ENCODE measurements around the gene BAMBI. TPM values are rescaled to one million over a fixed set of nuclear protein-coding genes. Genes with fewer than 3 reads are reported as not detected.

The BAMBI gene
- polyA plus RNA-seq: 50.4 TPM
- long read RNA-seq, donor 1, transcript BAMBI-201 (3 exons, 1,877 nt): major isoform, 12 of 25 reads
- long read RNA-seq, donor 1, partial matches to known transcripts: 10 of 25 reads
- long read RNA-seq, donor 1, other reads (novel, unspliced or antisense): 0 of 25 reads
- long read RNA-seq, donor 2, transcript BAMBI-201 (3 exons, 1,877 nt): major isoform, 27 of 30 reads
- long read RNA-seq, donor 2, partial matches to known transcripts: 0 of 30 reads
- long read RNA-seq, donor 2, other reads (novel, unspliced or antisense): 0 of 30 reads
- long read RNA-seq, donor 3: 0 reads
- long read RNA-seq, donor 4, partial matches to known transcripts: 0 of 4 reads
- long read RNA-seq, donor 4, other reads (novel, unspliced or antisense): 0 of 4 reads
- long read RNA-seq, donor 5, transcript BAMBI-201 (3 exons, 1,877 nt): major isoform, 16 of 20 reads
- long read RNA-seq, donor 5, partial matches to known transcripts: 0 of 20 reads
- long read RNA-seq, donor 5, other reads (novel, unspliced or antisense): 0 of 20 reads
- long read RNA-seq, donor 6, transcript BAMBI-201 (3 exons, 1,877 nt): major isoform, 42 of 46 reads
- long read RNA-seq, donor 6, partial matches to known transcripts: 0 of 46 reads
- long read RNA-seq, donor 6, other reads (novel, unspliced or antisense): 0 of 46 reads
- long read RNA-seq, donor 7, transcript BAMBI-201 (3 exons, 1,877 nt): major isoform, 5 of 6 reads
- long read RNA-seq, donor 7, partial matches to known transcripts: 0 of 6 reads
- long read RNA-seq, donor 7, other reads (novel, unspliced or antisense): 0 of 6 reads
- long read RNA-seq, donor 8, transcript BAMBI-202 (2 exons, 1,884 nt): minor isoform, 6 of 62 reads
- long read RNA-seq, donor 8, transcript BAMBI-201 (3 exons, 1,877 nt): major isoform, 47 of 62 reads
- long read RNA-seq, donor 8, partial matches to known transcripts: 9 of 62 reads
- long read RNA-seq, donor 8, other reads (novel, unspliced or antisense): 0 of 62 reads
- long read RNA-seq, donor 9, transcript BAMBI-201 (3 exons, 1,877 nt): major isoform, 28 of 46 reads
- long read RNA-seq, donor 9, partial matches to known transcripts: 15 of 46 reads
- long read RNA-seq, donor 9, other reads (novel, unspliced or antisense): 0 of 46 reads
- long read RNA-seq, donor 10, transcript BAMBI-201 (3 exons, 1,877 nt): major isoform, 29 of 30 reads
- long read RNA-seq, donor 10, partial matches to known transcripts: 0 of 30 reads
- long read RNA-seq, donor 10, other reads (novel, unspliced or antisense): 0 of 30 reads
- long read RNA-seq, donor 11, transcript BAMBI-201 (3 exons, 1,877 nt): major isoform, 22 of 45 reads
- long read RNA-seq, donor 11, partial matches to known transcripts: 20 of 45 reads
- long read RNA-seq, donor 11, other reads (novel, unspliced or antisense): 0 of 45 reads

- Histone ChIP-seq H3K4me1 (ENCODE audit: control insufficient read depth, insufficient read depth, low read length) (peaks cover 16% of the 10 kb centered on the region), H3K27ac (ENCODE audit: low read length) (peak within 1 kb of the TSS; percentile 77), H3K27me3 (ENCODE audit: control insufficient read depth, insufficient read depth, low read length) (peaks cover 22% of the 10 kb centered on the region), H3K4me3 (ENCODE audit: low read length) (peak within 1 kb of the TSS; percentile 84), H3K36me3 (ENCODE audit: control insufficient read depth, insufficient read depth, low read length) (peaks cover 12% of the 10 kb centered on the region), H3K9me3 (ENCODE audit: control insufficient read depth, low read depth, low read length) (peaks cover 8% of the 10 kb centered on the region)
- no CpG with 5 or more reads among the region's 120 CpGs for WGBS (ENCODE audit: insufficient coverage, low lambda C conversion rate)
- DNase-seq: peak; percentile 96
Measured at GRCh38 chr10:28676968-28677887, at the start of gene BAMBI. Gene BAMBI, plus strand, starts transcription at chr10:28677521. Its CDS starts 377 bp downstream, at chr10:28677898.

- peak; percentile 53 to 62 for DNase-seq
- Histone ChIP-seq H3K27ac (ENCODE audit: low read length) (no peak overlapping the region), H3K4me3 (ENCODE audit: low read length) (no peak overlapping the region), H3K9me3 (ENCODE audit: control insufficient read depth, low read depth, low read length) (no peaks in the 10 kb centered on the region), H3K27me3 (ENCODE audit: control insufficient read depth, insufficient read depth, low read length) (no peaks in the 10 kb centered on the region), H3K4me1 (ENCODE audit: control insufficient read depth, insufficient read depth, low read length) (no peaks in the 10 kb centered on the region), H3K36me3 (ENCODE audit: control insufficient read depth, insufficient read depth, low read length) (no peaks in the 10 kb centered on the region)
- WGBS (ENCODE audit: insufficient coverage, low lambda C conversion rate): no CpG with 5 or more reads among the region's 15 CpGs
Measured at GRCh38 chr10:28628184-28628893, 49.0 kb upstream of the BAMBI start.

- Histone ChIP-seq H3K27me3 (ENCODE audit: control insufficient read depth, insufficient read depth, low read length) (no peaks in the 10 kb centered on the region), H3K9me3 (ENCODE audit: control insufficient read depth, low read depth, low read length) (no peaks in the 10 kb centered on the region), H3K4me1 (ENCODE audit: control insufficient read depth, insufficient read depth, low read length) (no peaks in the 10 kb centered on the region), H3K36me3 (ENCODE audit: control insufficient read depth, insufficient read depth, low read length) (no peaks in the 10 kb centered on the region), H3K27ac (ENCODE audit: low read length) (no peak overlapping the region), H3K4me3 (ENCODE audit: low read length) (no peak overlapping the region)
- 80% methylated on average over 2 of the region's 5 CpGs for WGBS (ENCODE audit: insufficient coverage, low lambda C conversion rate)
- no peak for DNase-seq
Measured at GRCh38 chr10:28631896-28632583, 45.3 kb upstream of the BAMBI start.

- no peaks in the 10 kb centered on the region for H3K36me3 ChIP-seq (ENCODE audit: control insufficient read depth, insufficient read depth, low read length)
- H3K27me3 ChIP-seq (ENCODE audit: control insufficient read depth, insufficient read depth, low read length): no peaks in the 10 kb centered on the region
- H3K4me3 ChIP-seq (ENCODE audit: low read length): no peak overlapping the region
- no peak overlapping the region for H3K27ac ChIP-seq (ENCODE audit: low read length)
- no peaks in the 10 kb centered on the region for H3K4me1 ChIP-seq (ENCODE audit: control insufficient read depth, insufficient read depth, low read length)
- H3K9me3 ChIP-seq (ENCODE audit: control insufficient read depth, low read depth, low read length): no peaks in the 10 kb centered on the region
- no peak for DNase-seq
- WGBS (ENCODE audit: insufficient coverage, low lambda C conversion rate): 100% methylated on average over 1 of the region's 1 CpG
Measured at GRCh38 chr10:28632584-28632945, 44.8 kb upstream of the BAMBI start.

GRCh38 chr10:28633750-28634149, 43.6 kb upstream of the BAMBI start:
- H3K36me3 ChIP-seq (ENCODE audit: control insufficient read depth, insufficient read depth, low read length): no peaks in the 10 kb centered on the region
- no peak for DNase-seq
- no CpG with 5 or more reads among the region's 6 CpGs for WGBS (ENCODE audit: insufficient coverage, low lambda C conversion rate)
- H3K9me3 ChIP-seq (ENCODE audit: control insufficient read depth, low read depth, low read length): no peaks in the 10 kb centered on the region
- no peak overlapping the region for H3K27ac ChIP-seq (ENCODE audit: low read length)
- H3K4me1 ChIP-seq (ENCODE audit: control insufficient read depth, insufficient read depth, low read length): no peaks in the 10 kb centered on the region
- H3K4me3 ChIP-seq (ENCODE audit: low read length): no peak overlapping the region
- no peaks in the 10 kb centered on the region for H3K27me3 ChIP-seq (ENCODE audit: control insufficient read depth, insufficient read depth, low read length)

GRCh38 chr10:28637346-28637745, 40.0 kb upstream of the BAMBI start:
- no peaks in the 10 kb centered on the region for H3K27me3 ChIP-seq (ENCODE audit: control insufficient read depth, insufficient read depth, low read length)
- no CpG with 5 or more reads among the region's 5 CpGs for WGBS (ENCODE audit: insufficient coverage, low lambda C conversion rate)
- no peaks in the 10 kb centered on the region for H3K4me1 ChIP-seq (ENCODE audit: control insufficient read depth, insufficient read depth, low read length)
- no peaks in the 10 kb centered on the region for H3K36me3 ChIP-seq (ENCODE audit: control insufficient read depth, insufficient read depth, low read length)
- no peak overlapping the region for H3K4me3 ChIP-seq (ENCODE audit: low read length)
- no peaks in the 10 kb centered on the region for H3K9me3 ChIP-seq (ENCODE audit: control insufficient read depth, low read depth, low read length)
- H3K27ac ChIP-seq (ENCODE audit: low read length): no peak overlapping the region
- no peak for DNase-seq

GRCh38 chr10:28638392-28638791, 38.9 kb upstream of the BAMBI start:
- Histone ChIP-seq H3K36me3 (ENCODE audit: control insufficient read depth, insufficient read depth, low read length) (no peaks in the 10 kb centered on the region), H3K9me3 (ENCODE audit: control insufficient read depth, low read depth, low read length) (no peaks in the 10 kb centered on the region), H3K4me3 (ENCODE audit: low read length) (no peak overlapping the region), H3K27me3 (ENCODE audit: control insufficient read depth, insufficient read depth, low read length) (no peaks in the 10 kb centered on the region), H3K4me1 (ENCODE audit: control insufficient read depth, insufficient read depth, low read length) (no peaks in the 10 kb centered on the region), H3K27ac (ENCODE audit: low read length) (no peak overlapping the region)
- no peak for DNase-seq

- DNase-seq: no peak
- no peaks in the 10 kb centered on the region for H3K4me1 ChIP-seq (ENCODE audit: control insufficient read depth, insufficient read depth, low read length)
- no peak overlapping the region for H3K4me3 ChIP-seq (ENCODE audit: low read length)
- H3K9me3 ChIP-seq (ENCODE audit: control insufficient read depth, low read depth, low read length): no peaks in the 10 kb centered on the region
- no peaks in the 10 kb centered on the region for H3K27me3 ChIP-seq (ENCODE audit: control insufficient read depth, insufficient read depth, low read length)
- WGBS (ENCODE audit: insufficient coverage, low lambda C conversion rate): no CpG with 5 or more reads among the region's 2 CpGs
- H3K27ac ChIP-seq (ENCODE audit: low read length): no peak overlapping the region
- no peaks in the 10 kb centered on the region for H3K36me3 ChIP-seq (ENCODE audit: control insufficient read depth, insufficient read depth, low read length)
Measured at GRCh38 chr10:28640551-28640950, 36.8 kb upstream of the BAMBI start.

All from large intestine (tissue), 12 donors.